H4 (cell line): Measurements from ENCODE around the gene S100A13. TPM values are rescaled to one million over a fixed set of nuclear protein-coding genes. Genes with fewer than 3 reads are reported as not detected.
A peak's percentile ranks its signal among the peaks of the same experiment; 100 is the strongest.

Experiments
- DNase-seq: peaks from one replicate; pipeline ENCODE4 v3.0.0-alpha.2; 2015; ENCODE audit warnings: low spot score
- total RNA-seq: library from RNA; depleted of rRNA; stranded (reverse); fragments of >200 nt; shearing (Covaris generic); gene quantifications from 2 replicates; pipeline ENCODE4 v1.2.3, GENCODE V29; 2014; rRNA removed

The S100A13 gene
- total RNA-seq, 1 experiment from 2014 or later, result 160 TPM

GRCh38 chr1:153572569-153573015 lies 54.7 kb downstream of the S100A13 start:
- DNase-seq, result peak; percentile 83

GRCh38 chr1:153571706-153572105 lies 55.6 kb downstream of the S100A13 start:
- no peak for DNase-seq

GRCh38 chr1:153570874-153571273 lies 56.4 kb downstream of the S100A13 start:
- DNase-seq, result no peak

GRCh38 chr1:153569465-153569864 lies 57.8 kb downstream of the S100A13 start:
- no peak for DNase-seq

Other genes starting within 250 kb of the S100A13 start
- gene S100A8, start 236.4 kb downstream of the S100A13 start, total RNA-seq, result not detected in 2 replicates
- gene S100A7A, start 211.0 kb downstream of the S100A13 start, total RNA-seq, result not detected in 2 replicates
- not detected in 2 replicates for gene S100A7, start 166.9 kb downstream of the S100A13 start, total RNA-seq
- 469 and 852 TPM in 2 replicates for gene S100A6, start 91.5 kb downstream of the S100A13 start, total RNA-seq
- not detected in 2 replicates for gene S100A5, start 86.6 kb downstream of the S100A13 start, total RNA-seq
- 33.4 and 36.2 TPM in 2 replicates for gene S100A4, start 81.7 kb downstream of the S100A13 start, total RNA-seq
- 5.2 and 5.3 TPM in 2 replicates for gene S100A3, start 78.2 kb downstream of the S100A13 start, total RNA-seq
- 17.8 and 33.2 TPM in 2 replicates for gene S100A2, start 61.7 kb downstream of the S100A13 start, total RNA-seq
- 25.1 and 35.9 TPM in 2 replicates for gene S100A16, start 14.4 kb downstream of the S100A13 start, total RNA-seq
- not detected in 2 replicates for gene S100A14, start 11.2 kb downstream of the S100A13 start, total RNA-seq
- 0.91 TPM in 1 of 2 replicates, not detected in the other for gene S100A1, start 929 bp upstream of the S100A13 start, total RNA-seq
- gene CHTOP, start 6.6 kb upstream of the S100A13 start, total RNA-seq, result 39.3 and 42.6 TPM in 2 replicates
- 82.5 and 98.7 TPM in 2 replicates for gene SNAPIN, start 31.2 kb upstream of the S100A13 start, total RNA-seq
- gene ILF2, start 43.5 kb upstream of the S100A13 start, total RNA-seq, result 345 and 420 TPM in 2 replicates
- not detected in 2 replicates for gene NPR1, start 51.2 kb upstream of the S100A13 start, total RNA-seq
- gene INTS3, start 100.5 kb upstream of the S100A13 start, total RNA-seq, result 16.7 and 18.6 TPM in 2 replicates
- 0.93 and 2.9 TPM in 2 replicates for gene SLC27A3, start 147.9 kb upstream of the S100A13 start, total RNA-seq